EH (cell line): ENCODE results near the gene VGLL3.
A peak's percentile ranks its signal among the peaks of the same experiment; 100 is the strongest.

ENCODE experiments used
- DNase-seq: peaks from one replicate; pipeline ENCODE4 v3.0.0-alpha.2; 2015; ENCODE audit warnings: low read depth

Gene VGLL3

GRCh38 chr3:86950717-86951116 lies 40.2 kb downstream of the VGLL3 start:
- no peak for DNase-seq

- peak; percentile 63 for DNase-seq
These were observed 41.1 kb downstream of the VGLL3 start for GRCh38 chr3:86949850-86950249.

- DNase-seq: peak; percentile 84
These were observed 42.1 kb downstream of the VGLL3 start for GRCh38 chr3:86948822-86949221.

GRCh38 chr3:86942206-86942605 lies 48.7 kb downstream of the VGLL3 start:
- no peak for DNase-seq

- DNase-seq: peak; percentile 98
These were observed 52.4 kb downstream of the VGLL3 start for GRCh38 chr3:86938416-86939105.

GRCh38 chr3:86937306-86937791 lies 53.6 kb downstream of the VGLL3 start:
- DNase-seq: peak; percentile 99

GRCh38 chr3:86934851-86935250 lies 56.1 kb downstream of the VGLL3 start:
- no peak for DNase-seq

GRCh38 chr3:86930831-86931230 lies 60.1 kb downstream of the VGLL3 start:
- peak; percentile 57 for DNase-seq

GRCh38 chr3:86930181-86930580 lies 60.8 kb downstream of the VGLL3 start:
- DNase-seq: peak; percentile 46

GRCh38 chr3:86929046-86929445 lies 61.9 kb downstream of the VGLL3 start:
- DNase-seq: peak; percentile 78

- peak; percentile 90 for DNase-seq
These were observed 67.9 kb downstream of the VGLL3 start for GRCh38 chr3:86923071-86923491.

- peak; percentile 68 for DNase-seq
These were observed 68.8 kb downstream of the VGLL3 start for GRCh38 chr3:86921971-86922680.

GRCh38 chr3:86914670-86915069 lies 76.3 kb downstream of the VGLL3 start:
- DNase-seq: no peak

GRCh38 chr3:86913160-86913559 lies 77.8 kb downstream of the VGLL3 start:
- no peak for DNase-seq

GRCh38 chr3:86895202-86895601 lies 95.7 kb downstream of the VGLL3 start:
- no peak for DNase-seq

GRCh38 chr3:86890741-86891396 lies 100.1 kb downstream of the VGLL3 start:
- peak; percentile 16 for DNase-seq
